SIG-M5 (cell line): ENCODE data around the gene CD8B.

ENCODE experiments used
- DNase-seq: peaks from one replicate; lab custom pipeline; 2025; lab: John Stamatoyannopoulos, UW

The CD8B gene

GRCh38 chr2:86774862-86775261 is 86.8 kb downstream of the CD8B start:
- no peak for DNase-seq

GRCh38 chr2:86772611-86773010 is 89.1 kb downstream of the CD8B start:
- DNase-seq: no peak

DNA sequence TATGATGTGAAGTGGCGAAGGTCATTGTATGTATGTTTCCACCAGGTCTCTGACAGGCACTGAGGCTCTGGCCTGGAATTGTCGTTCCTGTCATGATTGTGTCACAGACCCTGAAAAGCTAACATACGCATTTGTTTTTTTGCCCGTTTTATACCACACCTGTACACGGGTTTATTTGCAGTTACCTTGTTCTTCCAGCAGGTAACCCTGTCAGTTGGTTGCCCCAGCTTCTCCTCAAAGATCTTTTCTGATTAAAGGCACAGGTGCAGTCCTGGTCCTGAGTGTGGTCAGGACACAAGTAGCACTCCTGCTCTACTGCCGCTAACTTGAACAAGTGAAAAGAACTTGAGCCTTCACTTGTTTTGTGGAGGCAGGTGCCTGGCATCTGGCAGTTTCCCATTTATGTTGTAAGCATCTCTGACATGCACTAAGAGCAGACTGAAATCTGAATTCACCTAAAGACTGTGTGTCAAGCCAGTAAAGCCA is 90.8 kb downstream of the CD8B start:
- DNase-seq: no peak

- DNase-seq: no peak
Observed at GRCh38 chr2:86769838-86770237, 91.8 kb downstream of the CD8B start.

DNA sequence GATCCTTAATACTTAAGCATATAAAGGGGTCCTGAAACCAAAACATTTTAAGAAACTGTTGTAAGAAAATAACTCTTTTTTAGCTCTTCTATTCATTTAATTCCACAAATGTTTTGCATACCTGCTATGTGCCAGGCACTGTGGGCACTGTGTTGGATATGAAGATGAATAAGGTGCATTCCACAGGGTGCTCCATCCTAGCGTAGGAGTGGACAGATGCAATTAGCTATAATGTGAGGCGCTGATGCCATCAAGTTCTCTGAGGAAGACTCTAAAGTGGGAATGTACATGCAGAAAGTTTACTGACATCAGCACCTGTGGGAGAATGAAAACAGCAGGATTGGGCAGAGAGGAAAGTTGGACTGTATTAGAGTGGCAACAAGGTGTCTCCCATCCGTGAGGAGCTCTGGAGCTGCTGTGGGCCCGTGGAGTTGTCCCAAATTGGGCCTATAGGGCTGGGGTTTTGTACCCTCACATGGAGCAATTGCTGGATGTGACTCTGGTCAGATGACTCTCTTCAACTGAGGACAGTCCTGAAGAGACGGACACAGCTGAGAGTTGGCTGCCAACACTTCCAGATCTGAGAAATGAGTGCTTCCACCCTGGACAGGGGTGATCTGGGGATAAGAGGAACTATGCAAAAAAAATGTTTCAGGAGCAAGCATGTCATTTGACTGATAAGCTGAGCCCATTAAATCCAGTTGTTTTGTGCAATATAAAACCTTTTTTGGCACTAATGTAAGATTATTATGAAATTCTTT is 93.3 kb downstream of the CD8B start:
- DNase-seq: no peak
